Transverse colon (tissue), 4 donors: ENCODE measurements around the gene LSM10.

Experiments
- CTCF ChIP-seq, 5 experiments: fragments of 200-600 bp in 3 of 5; fragments of 450-650 bp in 2 of 5; sonication (generic) in 3 of 5; IDR thresholded peaks; 1 replicate in 2 of 5; 2 replicates in 3 of 5; pipeline ENCODE4 v1.5.1; 2016 to 2017; ENCODE audit warnings: antibody characterized with exemption in 5 of 5, inconsistent platforms in 3 of 5, mild to moderate bottlenecking in 2 of 5, moderate library complexity in 1 of 5
- POLR2AphosphoS5 ChIP-seq, 3 donors: sonication (generic); formaldehyde crosslinking; IDR thresholded peaks; one replicate each; pipeline ENCODE4 v1.6.1; 2016; ENCODE audit warnings: antibody characterized with exemption in 3 of 3

- TF ChIP-seq POLR2AphosphoS5 (IDR thresholded peaks at IDR 0.05): no peak
- TF ChIP-seq CTCF (IDR thresholded peaks at IDR 0.05): no peak
Measured at GRCh38 chr1:36419569-36419968, 21.9 kb upstream of the LSM10 start.
